GM12878 (cell line): ENCODE results near the gene GPR62. TPM values are rescaled to one million over a fixed set of nuclear protein-coding genes. Genes with fewer than 3 reads are reported as not detected.
A peak's percentile ranks its signal among the peaks of the same experiment; 100 is the strongest.

Experiments used
- ATAC-seq: fragments of 200-7000 bp; cut with Tn5 transposase; 3 replicates; pipeline ENCODE4 v1.9.1; 2020; ENCODE audit warnings: mild to moderate bottlenecking, moderate library complexity
- BruUV-seq: library from RNA; stranded (reverse); fragments of 400-500 nt; replicated peaks from 2 replicates; lab custom pipeline; 2021; lab: Mats Ljungman, UMichigan
- CTCF ChIA-PET: fragments of 300-600 bp; sonication (Branson Sonifier 250); formaldehyde crosslinking; extraction: SDS; loops from one replicate; lab custom pipeline; 2021; ENCODE audit warnings: inconsistent platforms; lab: Yijun Ruan, JAX
- POLR2A ChIA-PET: fragments of 350-600 bp; formaldehyde crosslinking; extraction: SDS; loops from one replicate; lab custom pipeline; 2021; ENCODE audit warnings: inconsistent platforms; lab: Charles Lee
- RAD21 ChIA-PET: fragments of 300-600 bp; sonication (Branson Sonifier 250); formaldehyde crosslinking; loops from one replicate; lab custom pipeline; 2023; ENCODE audit warnings: antibody characterized with exemption; ENCODE audit not compliant: unreplicated experiment; lab: Charles Lee
- SMC1A ChIA-PET: fragments of 300-600 bp; sonication (Branson Sonifier 250); formaldehyde crosslinking; loops from one replicate; lab custom pipeline; 2023; ENCODE audit not compliant: unreplicated experiment, uncharacterized antibody; lab: Charles Lee
- DNase-seq: peaks from one replicate; pipeline ENCODE4 v3.0.0-alpha.2; 2011; ENCODE audit warnings: low read depth, low spot score
- FAIRE-seq: peaks from 3 replicates; lab custom pipeline; 2011; peaks lifted over from hg19 to GRCh38; lab: Jason Lieb, UNC
- H2AFZ ChIP-seq: 2 replicates; pipeline ENCODE4 v1.6.0; 2011; ENCODE audit warnings: low read depth, low read length, control low read depth; ENCODE audit not compliant: control insufficient read depth
- H3K27ac ChIP-seq: 2 replicates; pipeline ENCODE4 v1.5.1; 2011; ENCODE audit warnings: control low read depth; ENCODE audit not compliant: control insufficient read depth, insufficient read depth
- H3K27me3 ChIP-seq, 2 experiments: replicated peaks in 1 of 2; 2 replicates each; pipeline versions ENCODE4 v1.6.0 to v1.6.1; 2011; ENCODE audit warnings: low read length in 1 of 2; ENCODE audit not compliant: control insufficient read depth in 2 of 2, insufficient read depth in 2 of 2
- H3K36me3 ChIP-seq, 2 experiments: 2 replicates each; pipeline ENCODE4 v1.5.1; 2011; ENCODE audit warnings: low read length in 1 of 2; ENCODE audit not compliant: control insufficient read depth in 2 of 2, insufficient read depth in 2 of 2
- H3K4me1 ChIP-seq: 2 replicates; pipeline ENCODE4 v1.6.1; 2011; ENCODE audit warnings: mild to moderate bottlenecking, low read length, moderate library complexity, mixed read lengths; ENCODE audit not compliant: control insufficient read depth, insufficient read depth
- H3K4me2 ChIP-seq: 2 replicates; pipeline ENCODE4 v1.6.0; 2011; ENCODE audit warnings: control low read depth; ENCODE audit not compliant: control insufficient read depth, insufficient read depth
- H3K4me3 ChIP-seq: fragments of 200-600 bp; sonication (generic); 2 replicates; pipeline ENCODE4 v1.5.1; 2016
- H3K79me2 ChIP-seq: 2 replicates; pipeline ENCODE4 v1.6.0; 2011; ENCODE audit warnings: low read length; ENCODE audit not compliant: control insufficient read depth, insufficient read depth
- H3K9ac ChIP-seq: 2 replicates; pipeline ENCODE4 v1.8.0; 2011; ENCODE audit warnings: low read length, control low read depth, mixed read lengths; ENCODE audit not compliant: control insufficient read depth, insufficient read depth
- H3K9me3 ChIP-seq: replicated peaks from 3 replicates; pipeline ENCODE4 v1.5.1; 2011; ENCODE audit warnings: mild to moderate bottlenecking, low read length; ENCODE audit not compliant: control insufficient read depth, insufficient read depth
- H4K20me1 ChIP-seq: 2 replicates; pipeline ENCODE4 v1.6.0; 2011; ENCODE audit not compliant: control insufficient read depth, insufficient read depth
- BCL3 ChIP-seq: IDR thresholded peaks from 2 replicates; pipeline ENCODE4 v1.6.1; 2011; ENCODE audit warnings: borderline replicate concordance, low read depth, mild to moderate bottlenecking, moderate library complexity, low read length; ENCODE audit not compliant: insufficient read depth, poor library complexity, severe bottlenecking
- MEF2B ChIP-seq: fragments of 450-650 bp; IDR thresholded peaks from 2 replicates; pipeline ENCODE4 v1.6.1; 2018; ENCODE audit warnings: mild to moderate bottlenecking, moderate library complexity; ENCODE audit not compliant: partially characterized antibody, poor library complexity, severe bottlenecking
- RAD21 ChIP-seq: IDR thresholded peaks from 2 replicates; pipeline ENCODE4 v1.6.1; 2011; ENCODE audit warnings: mild to moderate bottlenecking, low read depth, low read length, moderate library complexity; ENCODE audit not compliant: insufficient read depth
- TCF3 ChIP-seq: IDR thresholded peaks from 2 replicates; pipeline ENCODE4 v1.6.1; 2012; ENCODE audit warnings: low read depth, mild to moderate bottlenecking, low read length, borderline replicate concordance; ENCODE audit not compliant: insufficient read depth
- YBX1 ChIP-seq: fragments of 450-650 bp; IDR thresholded peaks from 2 replicates; pipeline ENCODE4 v1.6.1; 2016; ENCODE audit warnings: antibody characterized with exemption
- WGBS: methylation state at CpG from one replicate; pipeline ENCODE4 v1.1.6; 2016; ENCODE audit warnings: low lambda C conversion rate; ENCODE audit not compliant: insufficient replicate concordance, insufficient coverage; ENCODE audit errors: missing lambda C conversion rate; 5-methylcytosine and 5-hydroxymethylcytosine counted together
- in situ Hi-C: fragments of 300-500 bp; cut with MboI; formaldehyde crosslinking; loops from 9 replicates; pipeline ENCODE4 v1.14.3; 2018; ENCODE audit warnings: mixed read lengths
- intact Hi-C: fragments of 100-400 bp; cut with micrococcal nuclease; formaldehyde crosslinking; loops from one replicate; pipeline ENCODE4 v1.14.2; 2022; ENCODE audit not compliant: unreplicated experiment
- polyA plus RNA-seq, 11 experiments: library from polyadenylated mRNA; depleted of rRNA in 4 of 11; unstranded in 6 of 11; stranded (reverse) in 5 of 11; fragments of >200 nt; fragmentation: Nextera tagmentation in 4 of 11; fragmentation: Illumina TruSeq in 1 of 11; extraction: Ambion mirVana in 4 of 11; extraction: Trizol in 1 of 11; gene quantifications; 1 replicate in 1 of 11; 2 replicates in 10 of 11; pipeline versions ENCODE4 v1.2.1 to v1.2.3, GENCODE V29; 2011 to 2016; ENCODE audit warnings: inconsistent platforms in 2 of 11, missing spikeins in 2 of 11, low read depth in 1 of 11
- total RNA-seq, 4 experiments: library from RNA; depleted of rRNA in 3 of 4; stranded (reverse); fragments of >200 nt in 3 of 4; fragmentation: Illumina TruSeq in 1 of 4; extraction: Trizol in 1 of 4; gene quantifications; 2 replicates each; pipeline versions ENCODE4 v1.2.1 to v1.2.3, GENCODE V29; 2013 to 2021

The GPR62 gene
- total and polyA plus RNA-seq, 10 of the 15 experiments (the other 5 are each of a cell fraction or from before 2014, with no cell fraction given): not detected

DNA sequence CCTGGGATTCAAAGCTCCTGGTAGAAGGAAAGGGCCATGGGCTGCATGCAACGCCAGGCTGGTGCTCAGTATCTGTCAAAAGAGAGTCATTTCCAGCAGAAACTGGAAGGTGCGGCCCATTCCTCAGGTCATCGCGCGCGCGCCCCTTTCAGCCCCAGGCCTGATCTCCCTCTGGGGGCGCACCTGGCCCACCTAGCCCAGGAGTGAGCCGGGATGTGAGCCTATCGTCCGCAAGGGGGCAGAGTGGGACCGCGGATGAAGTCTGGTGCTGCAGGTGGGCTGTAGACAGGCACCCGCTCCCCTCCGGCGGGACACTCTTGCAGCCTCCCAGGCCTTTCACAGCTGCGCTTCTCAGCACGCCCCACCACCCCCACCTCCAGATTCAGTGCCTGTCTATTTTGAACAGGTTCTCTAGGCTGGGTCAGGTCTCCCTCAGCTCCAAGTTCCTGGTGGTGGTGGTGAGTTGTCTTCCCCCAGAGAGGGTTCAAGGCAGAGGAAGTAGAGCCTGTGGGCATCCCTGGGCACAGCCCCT lies 46.3 kb downstream of the GPR62 start (continued):
- TF ChIP-seq RAD21 (peak; percentile 97), MEF2B (peak; percentile 31), TCF3 (peak; percentile 79; the same call in 1 of the 2 replicates), BCL3 (no peak)

DNA sequence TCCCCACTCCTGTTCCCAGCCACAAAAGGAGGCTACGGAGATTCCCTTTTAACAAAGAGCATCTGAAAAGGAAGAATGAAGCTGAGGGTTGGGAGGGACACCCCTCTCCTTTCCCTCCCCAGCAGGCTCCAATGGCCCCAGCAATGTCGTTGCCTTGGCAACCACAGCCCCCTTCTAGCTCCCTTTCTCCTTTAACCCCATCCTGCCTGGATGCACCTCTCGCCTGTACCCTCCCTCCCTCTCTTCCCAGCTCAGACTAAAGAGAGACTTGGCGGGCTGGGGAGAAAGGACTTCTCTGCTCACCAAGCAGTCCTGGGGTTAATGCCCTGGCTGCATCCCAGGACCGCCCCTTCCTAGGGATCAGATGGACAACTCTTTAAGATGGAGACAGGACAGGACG lies 47.6 kb downstream of the GPR62 start:
- in situ Hi-C loops: loop anchor here (5.0 kb wide), 1 partner anchor 140 kb away; no protein-coding TSS in a partner anchor
- WGBS: 30% methylated on average over 6 of the region's 6 CpGs
- no peak for TF ChIP-seq YBX1

More for the DNA sequence above, 47.6 kb downstream of the GPR62 start:
- no peaks in the 10 kb centered on the region for H3K36me3 ChIP-seq
- FAIRE-seq (no peak), ATAC-seq (no peak), DNase-seq (no peak)
- ChIA-PET RAD21 (interaction anchor here (0.7 to 8.5 kb wide), 15 partner anchors 9 to 444 kb away, joined by 3 to 165 read pairs (median 15); partner anchors contain the start of gene DUSP7), POLR2A (interaction anchor here (1.4 to 1.5 kb wide), 2 partner anchors 54 to 59 kb away, joined by 3 to 5 read pairs; partner anchors contain the start of gene DUSP7), CTCF (interaction anchor here (0.6 to 10.6 kb wide), 20 partner anchors 11 to 336 kb away, joined by 3 to 334 read pairs (median 13); partner anchors contain the start of genes ACY1, DUSP7, PARP3 and RRP9), SMC1A (interaction anchor here (0.6 to 7.7 kb wide), 15 partner anchors 10 to 336 kb away, joined by 3 to 179 read pairs (median 7); partner anchors contain the start of genes DUSP7, PARP3 and RRP9)
- no peak overlapping the region for H3K4me3 ChIP-seq
- H3K79me2 ChIP-seq: no peaks in the 10 kb centered on the region
- no peaks in the 10 kb centered on the region for H3K9me3 ChIP-seq
- H3K27ac ChIP-seq: no peak overlapping the region
- no peak overlapping the region for H3K4me2 ChIP-seq
- peaks cover 12% of the 10 kb centered on the region for H3K4me1 ChIP-seq
- H4K20me1 ChIP-seq: no peaks in the 10 kb centered on the region
- intact Hi-C loops: no loop called here
- H3K27me3 ChIP-seq: no peaks in the 10 kb centered on the region; a peak in 2 of 4 replicates
- no peak overlapping the region for H3K9ac ChIP-seq
- no TSS peak for BruUV-seq
- no peak overlapping the region for H2AFZ ChIP-seq
